HG02798 (cell line): ENCODE measurements around the gene TLX3.
"Not testable (repeated sequence)": the region's sequence is repeated elsewhere in the genome, so short reads cannot be mapped to it uniquely, and the experiment has no call there.

Source experiments
- ATAC-seq: cut with Tn5 transposase; IDR thresholded peaks from one replicate; pipeline ENCODE4 v1.9.1; 2021; ENCODE audit warnings: mild to moderate bottlenecking; ENCODE audit not compliant: unreplicated experiment, poor library complexity

The TLX3 gene

DNA sequence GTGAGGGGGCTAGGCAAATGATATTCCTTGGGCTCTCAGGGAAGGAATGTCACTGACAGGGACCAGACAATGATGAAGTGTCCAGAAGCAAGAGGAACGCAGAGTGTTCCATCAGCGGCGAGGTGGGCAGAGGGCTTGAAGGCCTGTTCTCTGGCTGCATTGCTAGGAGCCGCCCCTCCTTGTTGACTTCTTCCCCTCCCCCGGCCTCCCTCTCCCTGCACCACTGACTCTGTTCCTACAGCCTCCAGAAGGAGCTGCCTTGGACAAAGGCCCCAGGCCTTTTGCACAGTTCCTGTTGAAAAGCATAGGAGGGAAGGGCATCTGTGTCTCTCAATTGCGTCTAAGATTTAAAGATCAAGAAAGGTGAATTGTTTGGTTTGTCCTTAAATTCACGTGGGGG is 12.4 kb downstream of the TLX3 start:
- no peak for ATAC-seq

DNA sequence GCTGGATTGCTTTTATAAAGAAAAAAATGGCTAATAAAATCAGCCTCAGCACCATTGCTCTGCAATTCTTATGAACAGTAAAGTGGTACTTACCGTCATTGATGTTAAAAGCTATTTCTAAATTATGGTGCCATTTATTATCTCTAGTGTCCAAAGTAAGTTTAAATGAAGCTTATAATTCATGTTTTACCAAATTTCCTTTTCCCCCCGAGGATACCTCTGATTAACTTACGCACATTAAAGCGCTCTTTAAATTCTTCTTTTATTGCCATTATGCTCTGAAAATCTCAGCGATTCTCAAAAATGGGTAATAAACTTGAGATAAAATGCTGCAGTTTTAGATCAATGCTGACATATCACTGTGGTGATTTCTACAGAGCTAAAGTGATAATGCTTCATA is 13.5 kb downstream of the TLX3 start:
- no peak for ATAC-seq

DNA sequence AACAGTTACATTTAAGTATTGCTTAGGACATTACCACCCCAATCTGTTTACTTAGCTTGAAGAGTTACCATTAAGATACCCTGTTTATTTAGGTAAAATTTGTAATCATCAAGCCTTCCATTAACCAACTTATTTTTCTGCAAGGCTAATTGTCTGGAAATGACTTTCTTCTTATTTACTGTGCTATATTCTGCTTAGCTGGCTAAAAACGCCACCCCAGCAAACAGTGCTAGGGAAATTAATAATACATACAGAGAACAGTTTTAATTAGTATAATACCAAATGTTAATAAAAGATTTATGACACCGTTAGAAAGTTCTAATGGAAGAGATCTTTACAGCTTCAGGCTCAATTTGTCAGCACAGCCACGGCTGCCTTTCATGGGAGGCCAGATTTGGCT is 14.0 kb downstream of the TLX3 start:
- ATAC-seq, result no peak

DNA sequence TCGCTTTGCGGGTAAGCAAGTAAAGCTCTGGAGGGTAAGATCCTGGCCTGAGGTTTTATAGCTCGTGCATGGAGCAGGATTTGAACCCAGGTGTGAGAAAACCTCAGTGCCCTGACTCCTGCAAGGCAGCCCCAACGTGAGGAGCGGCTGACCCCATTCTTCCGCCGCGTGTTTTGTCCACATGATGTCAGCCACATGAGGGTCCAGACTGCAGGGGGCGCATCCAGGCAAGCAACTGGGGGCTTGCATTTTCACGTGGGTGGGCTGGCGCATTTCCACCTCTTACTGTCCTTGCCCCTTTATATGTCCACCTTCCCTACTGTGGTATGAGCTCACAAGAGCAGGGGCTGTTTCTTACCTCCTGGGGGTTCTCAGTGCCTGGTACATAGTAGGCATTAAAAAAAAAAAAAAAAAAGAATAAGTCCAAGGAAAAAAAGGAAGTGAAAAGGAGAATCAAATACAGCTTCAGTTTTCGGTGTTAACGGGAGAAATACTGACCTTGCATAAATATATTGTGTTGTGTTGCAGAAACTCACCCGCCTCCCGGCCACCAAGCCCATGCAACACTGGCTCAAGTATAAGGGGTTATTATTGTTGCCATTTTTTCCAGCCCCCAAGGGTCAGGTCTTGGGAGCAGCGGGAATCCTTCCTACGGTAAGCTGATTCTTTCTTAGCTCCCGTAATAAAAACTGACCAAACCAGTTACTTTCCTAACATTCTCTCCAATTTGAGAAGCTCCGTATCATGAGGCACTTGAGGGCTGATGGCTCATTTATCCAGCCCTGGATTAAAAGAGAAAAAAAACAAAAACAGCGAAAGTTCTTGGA is 15.0 kb downstream of the TLX3 start:
- ATAC-seq, result no peak

DNA sequence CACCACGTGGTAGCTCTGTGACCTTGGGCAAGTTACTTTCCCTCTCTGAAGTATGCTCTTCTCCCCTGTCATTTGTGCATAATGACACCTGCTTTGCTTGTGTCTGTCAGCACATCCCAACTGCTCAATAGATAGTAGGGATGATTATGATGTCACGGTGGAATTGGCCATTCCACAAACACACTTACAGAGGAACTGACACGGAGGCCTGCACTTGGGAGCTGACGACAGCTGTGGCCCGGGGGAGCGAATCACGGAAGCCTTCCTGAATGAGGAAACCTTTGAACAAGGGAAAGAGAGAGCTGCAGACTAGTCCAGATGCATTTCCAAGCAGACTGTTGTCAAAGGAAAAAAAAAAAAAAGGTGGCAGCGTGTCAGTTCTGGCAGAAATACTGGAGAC is 21.0 kb downstream of the TLX3 start:
- ATAC-seq, result no peak

DNA sequence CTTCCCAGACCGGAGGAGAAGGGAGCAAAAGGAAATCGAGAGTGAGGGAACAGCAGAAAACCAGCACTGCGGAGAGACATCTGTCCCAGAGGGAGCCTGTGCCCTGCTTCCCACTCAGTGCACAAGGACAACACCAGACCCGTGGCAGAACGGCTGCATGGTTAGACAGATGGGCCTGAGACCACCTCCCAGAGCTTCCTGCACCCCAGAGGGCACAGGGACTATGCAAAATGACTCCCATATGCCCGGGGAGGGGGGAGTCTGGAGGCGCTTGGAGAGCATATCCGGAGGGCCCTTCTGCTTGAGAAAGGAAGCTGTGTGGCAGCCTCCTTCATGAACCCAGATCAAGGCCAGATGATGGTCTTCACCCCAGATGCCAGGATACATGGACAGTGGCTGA is 26.6 kb downstream of the TLX3 start:
- ATAC-seq, result no peak

DNA sequence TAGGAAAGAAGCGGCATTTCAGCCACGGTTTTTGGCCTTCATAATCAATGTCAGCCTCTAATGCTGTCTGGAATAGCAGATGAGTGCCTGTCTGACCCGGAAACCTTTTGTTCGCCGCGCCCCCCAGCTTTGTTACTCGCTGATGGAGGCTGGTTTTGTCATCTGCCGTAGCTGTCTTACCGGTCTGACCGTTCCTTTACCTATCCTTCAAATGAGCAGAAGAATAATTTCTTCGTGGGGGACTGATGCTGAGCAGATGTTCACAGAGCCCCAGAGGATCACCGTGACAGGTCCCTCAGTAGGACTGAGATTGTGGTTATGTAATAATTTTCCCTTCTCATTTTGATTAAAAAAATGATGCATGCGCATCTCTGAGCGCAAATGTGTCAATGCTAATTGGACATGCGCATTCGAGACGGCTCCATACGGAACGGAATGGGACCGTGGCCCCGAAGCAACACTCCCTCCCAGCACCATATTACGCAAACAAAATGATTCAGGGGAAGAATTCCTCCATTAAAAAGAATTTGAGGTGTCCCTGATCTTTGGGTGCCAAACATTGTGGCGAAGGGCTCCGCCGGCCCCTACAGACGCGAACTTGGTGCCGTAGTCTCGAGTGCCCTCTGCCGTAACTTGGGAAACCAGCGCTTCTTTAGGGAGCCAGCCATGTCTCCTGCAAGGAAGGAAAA is 27.6 kb downstream of the TLX3 start:
- no peak for ATAC-seq

DNA sequence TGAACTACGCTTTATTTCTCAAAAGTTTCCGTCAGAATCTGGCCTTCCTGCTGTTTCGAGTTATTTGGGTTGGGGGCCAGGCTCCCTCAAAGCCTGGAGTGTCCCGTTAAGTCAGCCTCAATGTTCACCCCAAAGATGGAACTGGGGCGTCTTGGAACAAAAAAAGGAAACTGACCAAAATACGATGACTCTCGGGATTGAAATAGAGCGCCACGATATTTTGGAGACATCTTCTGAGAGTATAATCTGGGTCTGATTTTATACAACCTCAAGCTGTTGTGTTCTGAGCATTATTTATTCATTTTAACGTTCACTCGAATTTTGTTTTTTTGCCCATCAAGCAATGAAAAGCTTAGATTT is 28.1 kb downstream of the TLX3 start:
- no peak for ATAC-seq

DNA sequence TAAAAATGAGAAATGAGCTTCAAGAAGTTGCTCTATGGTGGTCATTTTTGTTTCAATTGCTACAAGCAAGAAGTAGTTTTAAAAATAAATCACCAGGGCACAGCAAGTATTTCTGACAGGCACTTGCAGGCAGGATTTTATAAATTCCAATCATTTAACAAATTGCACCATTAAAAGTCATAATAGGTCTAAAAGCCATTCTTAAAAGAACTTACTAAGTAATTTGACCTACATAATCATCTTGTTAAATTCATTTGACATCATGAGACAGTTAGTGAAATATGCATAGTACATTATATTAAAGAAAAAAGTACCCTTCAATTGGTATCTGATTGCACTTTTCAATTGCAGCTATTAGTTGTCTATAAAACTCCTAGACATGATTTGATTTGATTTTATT is 31.0 kb downstream of the TLX3 start:
- ATAC-seq, result no peak

DNA sequence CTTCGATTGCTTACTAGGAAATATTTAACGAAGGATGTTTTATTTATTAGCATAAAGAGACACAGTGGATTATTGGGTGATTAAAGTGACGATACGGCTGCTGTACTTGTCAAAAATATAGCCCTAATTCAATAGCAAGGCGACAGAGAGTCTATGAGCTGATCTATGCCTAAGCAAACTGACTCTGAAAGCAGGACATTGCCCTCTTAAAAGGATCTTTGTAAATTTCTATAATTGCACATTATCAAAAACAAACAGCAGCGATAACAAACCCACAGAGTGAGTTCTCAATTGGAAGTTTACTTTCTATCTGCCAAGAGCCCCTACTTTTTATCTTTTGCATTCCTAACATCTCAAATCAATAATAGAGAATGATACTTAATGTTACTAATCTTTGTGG is 31.4 kb downstream of the TLX3 start:
- no peak for ATAC-seq

DNA sequence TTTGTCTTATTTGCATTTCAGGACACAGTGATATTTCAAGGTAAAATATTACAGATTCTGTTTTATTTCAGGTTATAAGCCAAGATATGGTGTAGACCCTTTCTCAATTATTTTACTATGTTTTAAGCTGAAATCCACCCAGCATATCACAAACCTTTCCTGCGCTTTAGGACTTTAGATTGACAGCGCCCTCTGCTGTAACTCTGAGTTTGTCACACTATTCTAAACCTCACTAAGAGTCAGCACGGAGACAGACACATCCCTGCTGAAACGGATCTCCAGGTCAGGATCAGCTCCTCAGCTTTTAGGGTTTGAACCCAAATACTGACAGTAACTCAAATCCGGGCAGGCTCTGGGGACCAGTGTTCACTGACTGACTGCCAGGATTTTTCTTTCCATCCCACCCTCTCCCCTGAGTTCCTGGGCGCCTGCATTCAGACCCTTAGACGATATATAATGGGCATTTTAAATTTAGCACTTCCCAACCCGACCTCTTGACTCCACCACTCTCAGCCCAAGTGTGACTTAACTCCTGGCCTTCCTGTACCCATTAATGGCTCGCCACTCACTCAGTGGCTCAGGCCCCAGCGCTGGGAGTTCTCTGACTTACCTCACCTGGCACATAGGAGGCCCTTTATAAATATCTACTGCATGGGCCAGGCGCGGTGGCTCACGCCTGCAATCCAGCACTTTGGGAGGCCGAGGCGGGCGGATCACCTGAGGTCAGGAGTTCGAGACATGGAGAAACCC is 33.5 kb downstream of the TLX3 start:
- ATAC-seq, result peak; percentile 63

DNA sequence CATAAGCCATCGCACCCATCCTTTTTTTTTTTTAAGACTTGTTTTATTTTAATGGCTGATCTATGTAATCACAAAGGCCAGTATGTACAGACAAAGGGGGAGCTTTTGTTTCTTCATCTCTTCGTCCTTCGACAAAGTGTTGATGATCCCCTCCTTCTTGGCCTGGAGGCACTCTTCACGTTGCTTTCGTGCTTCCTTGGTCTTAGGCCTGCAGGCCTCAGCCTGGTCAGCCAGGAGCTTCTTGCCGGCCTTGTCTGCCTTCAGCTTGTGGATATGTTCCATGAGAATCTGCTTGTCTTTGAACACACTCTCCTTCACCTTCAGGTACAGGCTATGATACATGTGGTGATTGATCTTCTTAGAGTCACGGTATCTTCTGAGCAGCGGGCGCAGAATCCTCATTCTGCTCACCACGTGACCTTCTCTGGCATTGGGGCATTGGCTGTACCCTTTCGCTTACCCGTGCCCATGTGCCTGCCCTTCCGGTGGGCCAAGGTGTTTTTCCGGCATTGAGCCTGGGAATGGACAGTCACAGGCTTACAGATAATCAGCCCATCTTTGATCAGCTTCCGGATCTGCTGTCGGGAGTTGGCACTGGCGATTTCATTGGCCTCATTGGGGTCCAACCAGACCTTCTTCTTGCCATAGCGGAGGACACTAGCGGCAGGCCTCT is 36.0 kb downstream of the TLX3 start:
- ATAC-seq, result no peak

DNA sequence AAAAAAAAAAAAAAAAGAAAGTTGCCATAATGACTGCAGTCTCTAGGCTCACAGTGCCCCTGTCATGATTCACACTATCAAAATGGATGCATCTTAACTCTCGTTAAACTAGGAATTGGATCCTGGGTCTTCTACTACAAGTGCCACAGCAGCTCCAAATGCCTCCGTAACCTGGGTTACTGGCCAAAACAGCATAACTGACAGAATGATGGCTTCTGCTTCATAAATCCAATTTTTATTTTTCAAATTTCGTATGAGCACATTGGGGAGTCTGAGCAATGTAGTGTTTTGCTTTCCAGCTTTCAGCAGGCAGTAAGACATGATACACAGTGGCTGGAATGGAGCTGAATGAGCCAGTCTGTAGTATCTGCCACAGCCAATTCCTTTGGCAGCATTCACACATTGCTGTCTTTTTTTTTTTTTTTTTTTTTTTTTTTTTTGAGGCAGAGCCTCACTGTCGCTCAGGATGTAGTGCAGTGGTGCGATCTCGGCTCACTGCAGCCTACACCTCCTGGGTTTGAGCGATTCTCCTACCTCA is 42.6 kb downstream of the TLX3 start:
- no peak for ATAC-seq

DNA sequence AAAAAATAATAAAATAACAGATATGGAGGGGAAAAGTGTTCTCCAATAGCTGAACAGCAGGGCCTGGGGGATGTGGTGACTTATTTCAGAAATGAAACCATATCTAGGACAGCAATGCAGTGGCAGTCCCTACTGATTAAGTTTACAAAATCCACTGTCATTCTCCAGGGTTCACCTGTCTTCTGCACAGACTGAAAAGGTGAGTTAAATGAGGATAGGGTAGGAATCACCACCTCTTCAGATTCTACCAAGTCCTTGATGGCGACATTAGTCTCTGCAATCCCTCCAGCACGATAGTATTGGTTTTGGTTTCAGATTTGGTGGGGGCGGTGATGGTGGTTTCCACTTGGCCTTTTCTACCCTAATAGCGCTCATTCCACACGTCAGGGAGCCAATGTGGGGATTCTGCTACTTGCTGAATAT is 46.3 kb downstream of the TLX3 start:
- ATAC-seq, result peak; percentile 95

DNA sequence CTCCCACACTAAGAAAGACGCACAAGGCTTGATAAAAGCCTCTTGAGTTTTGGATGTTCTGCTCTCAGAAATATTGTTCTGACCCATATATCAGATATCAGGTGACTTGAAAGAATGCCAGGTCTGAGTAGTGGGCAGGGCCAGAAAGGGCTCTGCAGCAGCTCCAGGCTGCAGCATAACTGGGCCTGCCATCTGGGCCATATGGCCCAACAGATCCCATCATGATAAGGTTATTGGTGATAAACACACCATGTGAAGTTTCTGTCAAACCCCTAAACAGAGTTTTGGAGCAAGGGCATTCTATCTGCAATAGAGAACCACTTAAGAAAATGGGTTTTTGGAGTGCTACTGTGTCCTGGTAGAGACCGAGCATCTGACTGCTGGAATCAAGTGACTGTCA is 48.8 kb downstream of the TLX3 start:
- no peak for ATAC-seq

DNA sequence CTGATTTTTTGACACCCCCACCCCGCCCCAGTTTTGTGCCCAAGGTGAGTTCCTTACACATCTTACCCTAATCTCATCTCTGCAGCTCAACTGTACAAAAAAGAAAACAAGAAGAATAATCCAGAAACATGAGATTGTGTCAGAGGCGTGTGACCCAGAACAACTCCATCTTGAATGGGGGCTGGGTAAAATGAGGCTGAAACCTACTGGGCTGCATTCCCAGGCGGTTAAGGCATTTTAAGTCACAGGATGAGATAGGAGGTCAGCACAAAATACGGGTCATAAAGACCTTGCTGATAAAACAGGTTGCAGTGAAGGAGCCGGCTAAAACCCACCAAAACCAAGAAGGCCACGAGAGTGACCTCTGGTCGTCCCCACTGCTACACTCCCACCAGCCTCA is 52.1 kb downstream of the TLX3 start:
- not testable (repeated sequence) for ATAC-seq
